ENCODE results near the gene DIAPH1. TPM values are rescaled to one million over a fixed set of nuclear protein-coding genes. Genes with fewer than 3 reads are reported as not detected.

Gene DIAPH1
- total and polyA plus RNA-seq, 4 donors: 51.5 to 74.7 (median 70.9) TPM

DNA sequence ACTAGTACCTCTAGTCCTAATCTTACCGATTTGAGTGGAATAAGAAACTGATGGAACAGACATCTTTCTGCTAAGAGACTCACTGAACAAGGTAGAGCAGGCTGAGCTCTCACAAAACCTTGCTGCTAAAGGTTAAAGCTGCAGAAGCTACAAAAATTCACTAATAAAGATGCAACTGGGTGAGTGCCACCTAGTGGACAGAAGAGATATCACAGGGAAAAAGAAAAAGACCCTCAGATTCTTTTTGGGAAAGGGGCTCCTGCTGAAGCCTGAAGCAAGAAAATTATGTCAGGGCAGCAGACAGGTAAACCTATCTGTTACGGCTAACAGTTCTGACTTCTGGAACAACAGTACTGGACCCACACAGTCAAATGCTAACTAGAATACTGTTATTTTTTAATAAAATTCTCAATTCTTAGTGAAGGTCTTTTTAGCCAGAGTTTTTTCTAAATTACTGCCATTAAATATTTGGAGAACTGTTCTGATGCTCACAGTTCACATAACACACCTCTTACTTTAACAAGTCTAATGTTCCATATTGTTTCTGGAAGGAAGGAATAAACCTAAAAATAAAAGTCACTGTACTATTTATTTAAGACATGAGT is 51.2 kb downstream of the DIAPH1 start (continued):
- no peak for TF ChIP-seq YY1 (IDR thresholded peaks at IDR 0.05)
- TF ChIP-seq GABPA (IDR thresholded peaks at IDR 0.05 in 1 of 2, conservative IDR thresholded peaks at IDR 0.05 in 1 of 2): no peak

DNA sequence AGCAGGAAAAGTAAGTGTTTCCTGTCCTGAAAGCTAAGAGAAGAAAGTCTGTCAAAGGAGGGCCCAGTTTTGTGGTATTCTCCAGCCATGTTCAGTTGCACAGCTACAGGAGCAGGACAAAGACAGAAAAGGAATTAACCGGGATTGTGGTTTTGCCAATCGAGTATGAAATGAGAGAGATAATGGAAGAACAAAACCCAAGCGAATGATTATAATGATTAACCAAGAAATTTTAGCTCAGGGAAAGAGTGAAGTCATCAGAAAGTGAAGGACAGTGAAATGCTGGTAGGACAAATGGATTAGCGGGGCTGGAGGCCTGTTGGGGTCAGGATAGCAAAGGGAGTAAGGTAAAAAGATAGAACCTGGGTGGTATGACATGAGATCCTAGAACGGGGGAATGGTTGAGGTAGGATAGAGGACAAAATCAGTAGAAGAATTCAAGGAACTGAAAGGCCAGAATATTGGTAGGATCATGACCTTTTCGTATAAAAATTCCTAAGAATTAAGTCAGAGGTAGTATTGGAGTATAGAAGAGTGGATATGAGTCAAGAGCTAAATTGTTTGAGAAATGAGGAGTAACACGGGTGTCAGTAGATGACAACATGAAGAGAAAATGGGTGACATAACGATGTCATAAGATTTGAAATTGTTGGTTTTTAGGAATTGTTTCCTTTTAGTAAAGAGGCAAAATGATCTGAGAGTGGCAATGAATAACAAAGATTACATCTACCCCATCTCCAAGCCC is 52.8 kb downstream of the DIAPH1 start:
- 91% methylated on average over 8 of the region's 8 CpGs for WGBS

DNA sequence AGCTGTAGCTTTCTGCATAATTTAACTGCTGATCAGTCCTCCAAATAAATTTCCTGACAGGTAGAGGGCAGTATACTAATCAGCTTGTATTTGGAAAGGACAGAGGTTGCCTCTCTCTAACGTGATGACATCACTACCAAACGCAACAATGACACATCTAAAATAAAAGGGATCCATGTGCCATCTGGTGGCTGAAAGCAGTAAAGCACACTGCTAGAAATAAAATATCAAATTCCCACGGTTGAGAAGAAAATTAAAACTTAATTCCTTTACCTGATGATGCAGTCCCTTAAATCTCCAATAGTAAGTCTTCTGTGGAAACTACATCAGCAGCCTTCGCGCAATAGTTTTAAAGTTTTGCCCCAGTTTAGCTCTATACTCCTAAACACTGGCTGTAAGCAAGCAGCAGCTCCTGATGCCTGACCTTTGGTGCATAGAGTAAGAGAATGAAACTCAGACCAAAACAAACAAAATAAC is 54.5 kb downstream of the DIAPH1 start:
- TF ChIP-seq FOXA2 (IDR thresholded peaks at IDR 0.05) (peak; percentile 55), SP1 (IDR thresholded peaks at IDR 0.05) (peak; percentile 92), TAF1 (conservative IDR thresholded peaks at IDR 0.05) (peak; percentile 28), HNF4G (IDR thresholded peaks at IDR 0.05) (peak; percentile 13), RAD21 (IDR thresholded peaks at IDR 0.05) (peak; percentile 86 to 92), RXRA (IDR thresholded peaks at IDR 0.05) (peak; percentile 42 to 60), HNF4A (conservative IDR thresholded peaks at IDR 0.05) (peak; percentile 83 to 84), YY1 (IDR thresholded peaks at IDR 0.05) (peak; percentile 51), JUND (IDR thresholded peaks at IDR 0.05) (peak; percentile 94 to 95), GABPA (IDR thresholded peaks at IDR 0.05 in 1 of 2, conservative IDR thresholded peaks at IDR 0.05 in 1 of 2) (peak in 1 of 2 donors; percentile 63), NR2F2 (IDR thresholded peaks at IDR 0.05) (peak; percentile 33), FOXA1 (IDR thresholded peaks at IDR 0.05) (no peak), EGR1 (IDR thresholded peaks at IDR 0.05; ENCODE audit: low read depth in 2 of 2) (peak in 1 of 2 donors; percentile 25)
- TF ChIP-seq, protein P1, sequence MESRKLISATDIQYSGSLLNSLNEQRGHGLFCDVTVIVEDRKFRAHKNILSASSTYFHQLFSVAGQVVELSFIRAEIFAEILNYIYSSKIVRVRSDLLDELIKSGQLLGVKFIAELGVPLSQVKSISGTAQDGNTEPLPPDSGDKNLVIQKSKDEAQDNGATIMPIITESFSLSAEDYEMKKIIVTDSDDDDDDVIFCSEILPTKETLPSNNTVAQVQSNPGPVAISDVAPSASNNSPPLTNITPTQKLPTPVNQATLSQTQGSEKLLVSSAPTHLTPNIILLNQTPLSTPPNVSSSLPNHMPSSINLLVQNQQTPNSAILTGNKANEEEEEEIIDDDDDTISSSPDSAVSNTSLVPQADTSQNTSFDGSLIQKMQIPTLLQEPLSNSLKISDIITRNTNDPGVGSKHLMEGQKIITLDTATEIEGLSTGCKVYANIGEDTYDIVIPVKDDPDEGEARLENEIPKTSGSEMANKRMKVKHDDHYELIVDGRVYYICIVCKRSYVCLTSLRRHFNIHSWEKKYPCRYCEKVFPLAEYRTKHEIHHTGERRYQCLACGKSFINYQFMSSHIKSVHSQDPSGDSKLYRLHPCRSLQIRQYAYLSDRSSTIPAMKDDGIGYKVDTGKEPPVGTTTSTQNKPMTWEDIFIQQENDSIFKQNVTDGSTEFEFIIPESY (IDR thresholded peaks at IDR 0.05): peak; percentile 68
- TF ChIP-seq, protein P2, sequence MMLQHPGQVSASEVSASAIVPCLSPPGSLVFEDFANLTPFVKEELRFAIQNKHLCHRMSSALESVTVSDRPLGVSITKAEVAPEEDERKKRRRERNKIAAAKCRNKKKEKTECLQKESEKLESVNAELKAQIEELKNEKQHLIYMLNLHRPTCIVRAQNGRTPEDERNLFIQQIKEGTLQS (IDR thresholded peaks at IDR 0.05): peak; percentile 82
- TF ChIP-seq, protein P3, sequence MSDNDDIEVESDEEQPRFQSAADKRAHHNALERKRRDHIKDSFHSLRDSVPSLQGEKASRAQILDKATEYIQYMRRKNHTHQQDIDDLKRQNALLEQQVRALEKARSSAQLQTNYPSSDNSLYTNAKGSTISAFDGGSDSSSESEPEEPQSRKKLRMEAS (IDR thresholded peaks at IDR 0.05): peak; percentile 38
- TF ChIP-seq, protein P4, sequence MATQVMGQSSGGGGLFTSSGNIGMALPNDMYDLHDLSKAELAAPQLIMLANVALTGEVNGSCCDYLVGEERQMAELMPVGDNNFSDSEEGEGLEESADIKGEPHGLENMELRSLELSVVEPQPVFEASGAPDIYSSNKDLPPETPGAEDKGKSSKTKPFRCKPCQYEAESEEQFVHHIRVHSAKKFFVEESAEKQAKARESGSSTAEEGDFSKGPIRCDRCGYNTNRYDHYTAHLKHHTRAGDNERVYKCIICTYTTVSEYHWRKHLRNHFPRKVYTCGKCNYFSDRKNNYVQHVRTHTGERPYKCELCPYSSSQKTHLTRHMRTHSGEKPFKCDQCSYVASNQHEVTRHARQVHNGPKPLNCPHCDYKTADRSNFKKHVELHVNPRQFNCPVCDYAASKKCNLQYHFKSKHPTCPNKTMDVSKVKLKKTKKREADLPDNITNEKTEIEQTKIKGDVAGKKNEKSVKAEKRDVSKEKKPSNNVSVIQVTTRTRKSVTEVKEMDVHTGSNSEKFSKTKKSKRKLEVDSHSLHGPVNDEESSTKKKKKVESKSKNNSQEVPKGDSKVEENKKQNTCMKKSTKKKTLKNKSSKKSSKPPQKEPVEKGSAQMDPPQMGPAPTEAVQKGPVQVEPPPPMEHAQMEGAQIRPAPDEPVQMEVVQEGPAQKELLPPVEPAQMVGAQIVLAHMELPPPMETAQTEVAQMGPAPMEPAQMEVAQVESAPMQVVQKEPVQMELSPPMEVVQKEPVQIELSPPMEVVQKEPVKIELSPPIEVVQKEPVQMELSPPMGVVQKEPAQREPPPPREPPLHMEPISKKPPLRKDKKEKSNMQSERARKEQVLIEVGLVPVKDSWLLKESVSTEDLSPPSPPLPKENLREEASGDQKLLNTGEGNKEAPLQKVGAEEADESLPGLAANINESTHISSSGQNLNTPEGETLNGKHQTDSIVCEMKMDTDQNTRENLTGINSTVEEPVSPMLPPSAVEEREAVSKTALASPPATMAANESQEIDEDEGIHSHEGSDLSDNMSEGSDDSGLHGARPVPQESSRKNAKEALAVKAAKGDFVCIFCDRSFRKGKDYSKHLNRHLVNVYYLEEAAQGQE (IDR thresholded peaks at IDR 0.05): peak; percentile 28
- TF ChIP-seq, protein P5, sequence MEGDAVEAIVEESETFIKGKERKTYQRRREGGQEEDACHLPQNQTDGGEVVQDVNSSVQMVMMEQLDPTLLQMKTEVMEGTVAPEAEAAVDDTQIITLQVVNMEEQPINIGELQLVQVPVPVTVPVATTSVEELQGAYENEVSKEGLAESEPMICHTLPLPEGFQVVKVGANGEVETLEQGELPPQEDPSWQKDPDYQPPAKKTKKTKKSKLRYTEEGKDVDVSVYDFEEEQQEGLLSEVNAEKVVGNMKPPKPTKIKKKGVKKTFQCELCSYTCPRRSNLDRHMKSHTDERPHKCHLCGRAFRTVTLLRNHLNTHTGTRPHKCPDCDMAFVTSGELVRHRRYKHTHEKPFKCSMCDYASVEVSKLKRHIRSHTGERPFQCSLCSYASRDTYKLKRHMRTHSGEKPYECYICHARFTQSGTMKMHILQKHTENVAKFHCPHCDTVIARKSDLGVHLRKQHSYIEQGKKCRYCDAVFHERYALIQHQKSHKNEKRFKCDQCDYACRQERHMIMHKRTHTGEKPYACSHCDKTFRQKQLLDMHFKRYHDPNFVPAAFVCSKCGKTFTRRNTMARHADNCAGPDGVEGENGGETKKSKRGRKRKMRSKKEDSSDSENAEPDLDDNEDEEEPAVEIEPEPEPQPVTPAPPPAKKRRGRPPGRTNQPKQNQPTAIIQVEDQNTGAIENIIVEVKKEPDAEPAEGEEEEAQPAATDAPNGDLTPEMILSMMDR (IDR thresholded peaks at IDR 0.05; ENCODE audit: low read depth, low read length, missing input control): peak; percentile 98
- no peak overlapping the region for H3K4me3 ChIP-seq (ENCODE audit: low read depth in 1 of 3, low read length in 3 of 3)
- H3K9me3 ChIP-seq (ENCODE audit: control insufficient read depth in 4 of 4, low read length in 3 of 4): no peaks in the 10 kb centered on the region
- no peaks in the 10 kb centered on the region for H3K27me3 ChIP-seq (ENCODE audit: control insufficient read depth in 4 of 4, insufficient read depth in 4 of 4, low read length in 3 of 4)
- H3K9ac ChIP-seq (ENCODE audit: low read depth in 1 of 2, low read length in 2 of 2): peak overlapping the region; percentile 1 to 56
- peak; percentile 62 for DNase-seq (ENCODE audit: low spot score)
- H3K36me3 ChIP-seq (ENCODE audit: control insufficient read depth in 4 of 4, insufficient read depth in 3 of 4, low read depth in 1 of 4, low read length in 3 of 4): peaks cover 1 to 29% (median 11%) of the 10 kb centered on the region in 4 donors
- peak overlapping the region; percentile 66 to 75 for H3K27ac ChIP-seq (ENCODE audit: low read depth in 1 of 2, low read length in 2 of 2)
- peaks cover 1 to 37% (median 22%) of the 10 kb centered on the region in 4 donors for H3K4me1 ChIP-seq (ENCODE audit: control insufficient read depth in 4 of 4, insufficient read depth in 4 of 4, low read length in 3 of 4)
- WGBS: 11% methylated on average over 5 of the region's 5 CpGs

More for the DNA sequence above, 52.8 kb downstream of the DIAPH1 start:
- H3K27me3 ChIP-seq (ENCODE audit: control insufficient read depth in 4 of 4, insufficient read depth in 4 of 4, low read length in 3 of 4): no peaks in the 10 kb centered on the region
- TF ChIP-seq HNF4A (conservative IDR thresholded peaks at IDR 0.05): no peak
- TF ChIP-seq RXRA (IDR thresholded peaks at IDR 0.05): no peak
- TF ChIP-seq JUND (IDR thresholded peaks at IDR 0.05): no peak
- no peak for TF ChIP-seq FOXA1 (IDR thresholded peaks at IDR 0.05)
- TF ChIP-seq HNF4G (IDR thresholded peaks at IDR 0.05): no peak
- TF ChIP-seq, protein P3 (IDR thresholded peaks at IDR 0.05): no peak
- no peak overlapping the region for H3K4me3 ChIP-seq (ENCODE audit: low read depth in 1 of 3, low read length in 3 of 3)
- H3K36me3 ChIP-seq (ENCODE audit: control insufficient read depth in 4 of 4, insufficient read depth in 3 of 4, low read depth in 1 of 4, low read length in 3 of 4): peaks cover 4 to 40% (median 17%) of the 10 kb centered on the region in 4 donors
- peaks cover 0 to 28% (median 17%) of the 10 kb centered on the region in 4 donors for H3K4me1 ChIP-seq (ENCODE audit: control insufficient read depth in 4 of 4, insufficient read depth in 4 of 4, low read length in 3 of 4)
- no peaks in the 10 kb centered on the region for H3K9me3 ChIP-seq (ENCODE audit: control insufficient read depth in 4 of 4, low read length in 3 of 4)
- no peak for DNase-seq (ENCODE audit: low spot score)
- H3K27ac ChIP-seq (ENCODE audit: low read depth in 1 of 2, low read length in 2 of 2): peak overlapping the region in 1 of 2 donors; percentile 62
- H3K9ac ChIP-seq (ENCODE audit: low read depth in 1 of 2, low read length in 2 of 2): no peak overlapping the region

Data from liver (tissue), 9 donors.